Thoracic aorta (tissue), 2 donors: ENCODE results near the gene TNFSF8. TPM values are rescaled to one million over a fixed set of nuclear protein-coding genes. Genes with fewer than 3 reads are reported as not detected.

Experiments
- ATAC-seq: fragments of 150-250 bp; one replicate; pipeline ENCODE4 v1.8.0; 2017; ENCODE audit warnings: low read depth; ENCODE audit not compliant: insufficient number of reproducible peaks, low FRiP score
- DNase-seq: peaks from one replicate; pipeline ENCODE4 v3.0.0-alpha.2; 2020; ENCODE audit warnings: low spot score
- H3K27ac ChIP-seq, 2 donors: fragments of 200-600 bp; sonication (generic); 1 replicate in 1 of 2; 2 replicates in 1 of 2; pipeline ENCODE4 v1.5.1; 2016; ENCODE audit warnings: mild to moderate bottlenecking in 2 of 2, moderate library complexity in 2 of 2
- H3K27me3 ChIP-seq: fragments of 200-600 bp; sonication (generic); replicated peaks from 2 replicates; pipeline ENCODE4 v1.6.0; 2016; ENCODE audit warnings: mild to moderate bottlenecking; ENCODE audit not compliant: insufficient read depth
- H3K36me3 ChIP-seq: fragments of 200-600 bp; sonication (generic); one replicate; pipeline ENCODE4 v1.5.1; 2016
- H3K4me1 ChIP-seq, 2 donors: fragments of 200-600 bp; sonication (generic); 1 replicate in 1 of 2; 2 replicates in 1 of 2; pipeline versions ENCODE4 v1.5.1 to v1.6.0; 2016; ENCODE audit warnings: low read depth in 2 of 2, mild to moderate bottlenecking in 1 of 2; ENCODE audit not compliant: control insufficient read depth in 1 of 2
- H3K4me3 ChIP-seq: fragments of 200-600 bp; sonication (generic); 2 replicates; pipeline ENCODE4 v1.5.1; 2016; ENCODE audit warnings: mild to moderate bottlenecking
- H3K9me3 ChIP-seq: fragments of 200-600 bp; sonication (generic); 2 replicates; pipeline ENCODE4 v1.5.1; 2016
- total RNA-seq, 2 donors: library from RNA; depleted of rRNA; stranded (reverse); fragments of >200 nt; gene quantifications; one replicate each; pipeline versions ENCODE4 v1.1.0 to v1.2.3, GENCODE V29; 2016
- TF ChIP-seq, protein P1 (sequence below): fragments of 200-600 bp; sonication (generic); IDR thresholded peaks from one replicate; pipeline ENCODE4 v1.5.1; 2019; ENCODE audit warnings: antibody characterized with exemption

Gene TNFSF8
- total RNA-seq, 2 donors from 2014 or later, result 4.1 to 5.8 TPM

GRCh38 chr9:114902786-114903524 is 27.4 kb downstream of the TNFSF8 start:
- H3K27ac ChIP-seq, result no peak overlapping the region
- DNase-seq, result no peak
- H3K36me3 ChIP-seq, result no peaks in the 10 kb centered on the region
- H3K9me3 ChIP-seq, result no peaks in the 10 kb centered on the region
- no peak overlapping the region for H3K4me3 ChIP-seq
- H3K27me3 ChIP-seq, result no peaks in the 10 kb centered on the region
- TF ChIP-seq, protein P1, sequence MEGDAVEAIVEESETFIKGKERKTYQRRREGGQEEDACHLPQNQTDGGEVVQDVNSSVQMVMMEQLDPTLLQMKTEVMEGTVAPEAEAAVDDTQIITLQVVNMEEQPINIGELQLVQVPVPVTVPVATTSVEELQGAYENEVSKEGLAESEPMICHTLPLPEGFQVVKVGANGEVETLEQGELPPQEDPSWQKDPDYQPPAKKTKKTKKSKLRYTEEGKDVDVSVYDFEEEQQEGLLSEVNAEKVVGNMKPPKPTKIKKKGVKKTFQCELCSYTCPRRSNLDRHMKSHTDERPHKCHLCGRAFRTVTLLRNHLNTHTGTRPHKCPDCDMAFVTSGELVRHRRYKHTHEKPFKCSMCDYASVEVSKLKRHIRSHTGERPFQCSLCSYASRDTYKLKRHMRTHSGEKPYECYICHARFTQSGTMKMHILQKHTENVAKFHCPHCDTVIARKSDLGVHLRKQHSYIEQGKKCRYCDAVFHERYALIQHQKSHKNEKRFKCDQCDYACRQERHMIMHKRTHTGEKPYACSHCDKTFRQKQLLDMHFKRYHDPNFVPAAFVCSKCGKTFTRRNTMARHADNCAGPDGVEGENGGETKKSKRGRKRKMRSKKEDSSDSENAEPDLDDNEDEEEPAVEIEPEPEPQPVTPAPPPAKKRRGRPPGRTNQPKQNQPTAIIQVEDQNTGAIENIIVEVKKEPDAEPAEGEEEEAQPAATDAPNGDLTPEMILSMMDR, result no peak
- H3K4me1 ChIP-seq, result no peaks in the 10 kb centered on the region
- no peak for ATAC-seq

DNA sequence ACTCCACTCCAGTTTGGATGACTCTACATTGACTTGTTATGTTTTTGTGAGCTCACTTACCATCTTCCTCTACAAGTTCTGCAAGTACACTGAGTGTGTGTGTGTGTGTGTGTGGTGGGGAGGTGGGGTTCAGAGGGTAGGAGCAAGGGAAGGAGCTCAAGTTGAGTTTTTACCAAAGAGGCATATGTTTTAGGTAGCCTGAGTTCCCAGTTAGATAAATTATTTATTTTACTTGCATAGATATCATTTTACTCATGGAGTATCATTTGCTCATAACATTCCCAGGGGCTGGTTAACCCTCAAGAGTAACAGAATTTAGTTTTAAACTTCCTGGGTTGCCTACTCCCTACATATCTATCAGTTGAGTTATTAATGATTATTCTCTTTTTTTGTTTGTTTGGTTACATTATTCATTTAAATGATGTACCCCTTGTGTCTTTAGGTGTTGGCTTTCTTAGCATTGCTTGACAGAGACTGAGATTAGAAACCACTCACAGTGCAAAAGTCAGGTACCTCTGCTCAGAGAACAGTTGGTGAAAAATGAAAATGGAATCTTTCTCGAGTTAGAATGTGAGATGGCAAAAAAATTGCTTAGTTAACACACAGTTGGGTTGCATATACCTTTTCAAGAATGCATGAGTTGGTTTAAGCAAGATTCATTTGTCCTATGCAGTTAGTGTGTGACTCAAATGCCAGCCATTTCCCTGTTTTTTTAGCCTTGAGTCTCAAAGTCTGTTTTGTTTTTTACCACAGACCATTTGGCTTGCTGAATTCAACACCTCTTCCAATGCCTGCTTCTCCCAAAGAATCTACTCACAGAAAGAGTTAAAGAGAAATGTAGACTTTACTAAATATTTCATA is 29.2 kb downstream of the TNFSF8 start:
- Histone ChIP-seq H3K4me1 (no peaks in the 10 kb centered on the region), H3K36me3 (no peaks in the 10 kb centered on the region), H3K27me3 (no peaks in the 10 kb centered on the region), H3K27ac (no peak overlapping the region), H3K4me3 (no peak overlapping the region), H3K9me3 (no peaks in the 10 kb centered on the region)
- TF ChIP-seq, protein P1, result no peak
- DNase-seq (no peak), ATAC-seq (no peak)

DNA sequence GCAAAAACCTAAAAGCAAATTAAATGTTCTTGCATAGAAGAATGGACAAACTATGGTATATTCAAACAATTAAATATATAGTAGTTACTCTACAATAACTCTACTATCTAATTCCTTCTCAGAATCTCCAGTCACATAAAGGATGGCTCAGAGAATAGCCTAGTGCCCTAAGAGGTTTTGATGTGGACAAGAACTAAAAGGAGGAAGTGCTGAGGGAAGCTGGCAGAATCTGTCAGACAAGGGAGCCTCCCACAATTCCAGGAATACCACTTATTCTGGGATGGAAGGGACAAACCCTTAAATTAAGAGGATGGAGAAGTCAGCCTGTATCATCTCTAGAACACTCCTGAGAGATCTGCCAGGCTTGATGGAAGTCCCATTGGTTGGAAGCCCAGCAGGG is 30.4 kb downstream of the TNFSF8 start:
- Histone ChIP-seq H3K36me3 (no peaks in the 10 kb centered on the region), H3K27me3 (no peaks in the 10 kb centered on the region), H3K4me1 (peaks cover 4 to 7% of the 10 kb centered on the region in 2 donors), H3K4me3 (no peak overlapping the region), H3K9me3 (no peaks in the 10 kb centered on the region), H3K27ac (no peak overlapping the region)
- DNase-seq, result no peak
- TF ChIP-seq, protein P1, result no peak
- ATAC-seq, result no peak

DNA sequence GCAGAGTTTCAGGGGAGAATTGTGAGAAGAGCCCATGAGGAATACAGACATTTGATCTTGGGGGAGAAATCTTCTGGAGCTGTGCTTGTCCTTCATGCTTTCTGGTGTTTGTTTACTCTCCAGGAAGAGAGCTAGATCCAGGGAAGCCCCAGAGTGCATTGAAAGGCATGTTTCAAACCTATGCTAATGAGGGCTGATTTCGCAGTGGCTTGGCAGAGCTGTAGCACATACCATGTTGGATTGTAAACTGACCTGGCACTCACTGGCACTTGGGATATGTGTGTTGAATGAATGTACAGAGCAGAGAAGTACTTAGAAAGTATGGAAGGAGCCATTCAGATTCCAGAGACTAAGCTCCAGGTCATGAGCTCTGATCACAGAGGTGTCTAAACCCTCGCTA is 30.9 kb downstream of the TNFSF8 start:
- H3K4me1 ChIP-seq, result peaks cover 6 to 8% of the 10 kb centered on the region in 2 donors
- DNase-seq, result no peak
- no peaks in the 10 kb centered on the region for H3K36me3 ChIP-seq
- no peak overlapping the region for H3K4me3 ChIP-seq
- ATAC-seq, result no peak
- H3K9me3 ChIP-seq, result no peaks in the 10 kb centered on the region
- TF ChIP-seq, protein P1, result no peak
- H3K27me3 ChIP-seq, result no peaks in the 10 kb centered on the region
- H3K27ac ChIP-seq, result no peak overlapping the region

GRCh38 chr9:114898741-114899140 is 31.6 kb downstream of the TNFSF8 start:
- Histone ChIP-seq H3K36me3 (no peaks in the 10 kb centered on the region), H3K9me3 (no peaks in the 10 kb centered on the region), H3K27me3 (no peaks in the 10 kb centered on the region), H3K4me3 (no peak overlapping the region), H3K27ac (no peak overlapping the region), H3K4me1 (peaks cover 6 to 8% of the 10 kb centered on the region in 2 donors)
- TF ChIP-seq, protein P1, result no peak
- no peak for DNase-seq
- ATAC-seq, result no peak
